NCI-H2227 (cell line): Measurements from ENCODE around the gene SIK3.

ENCODE experiments used
- DNase-seq: peaks from one replicate; lab custom pipeline; 2025; ENCODE audit not compliant: unreplicated experiment; lab: John Stamatoyannopoulos, UW

Gene SIK3

GRCh38 chr11:116870054-116870453, 228.2 kb downstream of the SIK3 start:
- no peak for DNase-seq

GRCh38 chr11:116869610-116870009, 228.6 kb downstream of the SIK3 start:
- DNase-seq = no peak

GRCh38 chr11:116868066-116868465, 230.2 kb downstream of the SIK3 start:
- no peak for DNase-seq

- no peak for DNase-seq
These were observed 230.6 kb downstream of the SIK3 start for GRCh38 chr11:116867619-116868018.

- no peak for DNase-seq
These were observed 231.3 kb downstream of the SIK3 start for GRCh38 chr11:116866804-116867455.

GRCh38 chr11:116865696-116866095, 232.5 kb downstream of the SIK3 start:
- no peak for DNase-seq

GRCh38 chr11:116864531-116864930, 233.7 kb downstream of the SIK3 start:
- no peak for DNase-seq

- no peak for DNase-seq
These were observed 235.3 kb downstream of the SIK3 start for GRCh38 chr11:116862951-116863350.

- no peak for DNase-seq
These were observed 236.0 kb downstream of the SIK3 start for GRCh38 chr11:116862185-116862584.

GRCh38 chr11:116861539-116861938, 236.7 kb downstream of the SIK3 start:
- no peak for DNase-seq

- DNase-seq = no peak
These were observed 237.9 kb downstream of the SIK3 start for GRCh38 chr11:116860303-116860702.

- DNase-seq = no peak
These were observed 239.1 kb downstream of the SIK3 start for GRCh38 chr11:116859175-116859574.

GRCh38 chr11:116857936-116858335, 240.3 kb downstream of the SIK3 start:
- DNase-seq = no peak

GRCh38 chr11:116857316-116857715, 240.9 kb downstream of the SIK3 start:
- no peak for DNase-seq

GRCh38 chr11:116856423-116856822, 241.8 kb downstream of the SIK3 start:
- no peak for DNase-seq

- no peak for DNase-seq
These were observed 242.8 kb downstream of the SIK3 start for GRCh38 chr11:116855413-116855812.

GRCh38 chr11:116853461-116854073, 244.7 kb downstream of the SIK3 start:
- no peak for DNase-seq

GRCh38 chr11:116852261-116853031, 245.8 kb downstream of the SIK3 start:
- DNase-seq = no peak

- no peak for DNase-seq
These were observed 246.6 kb downstream of the SIK3 start for GRCh38 chr11:116851626-116852025.

GRCh38 chr11:116849486-116849885, 248.7 kb downstream of the SIK3 start:
- no peak for DNase-seq

- no peak for DNase-seq
These were observed 249.2 kb downstream of the SIK3 start for GRCh38 chr11:116849060-116849459.

- DNase-seq = no peak
These were observed 250.6 kb downstream of the SIK3 start for GRCh38 chr11:116847612-116848011.
